ENCODE measurements around the gene TIPARP.

TIPARP gene

DNA sequence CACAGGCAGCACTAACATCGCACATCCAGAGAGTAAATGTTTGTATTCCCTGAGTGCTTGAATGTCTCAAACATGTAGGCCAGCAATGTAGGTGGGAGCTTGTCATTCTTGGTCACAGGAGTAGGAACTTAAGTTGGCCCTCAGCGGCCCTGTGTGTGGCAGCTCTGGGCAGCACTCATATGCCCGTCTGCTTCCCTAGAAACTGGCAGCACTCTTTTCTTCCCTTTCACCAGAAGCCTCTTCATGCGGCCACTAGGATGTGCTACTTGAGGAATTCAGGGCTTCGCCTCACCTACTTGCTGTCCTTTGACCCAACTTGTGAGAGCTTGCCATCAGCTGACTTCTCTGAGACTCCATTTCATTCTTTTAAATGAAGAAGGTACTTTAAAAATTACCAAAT lies 69.5 kb downstream of the TIPARP start:
- no peak for TF ChIP-seq CTCF (IDR thresholded peaks at IDR 0.05; ENCODE audit: low read depth, low read length)
- H3K4me3 ChIP-seq (ENCODE audit: low read depth, low read length) = no peak overlapping the region

- TF ChIP-seq CTCF (IDR thresholded peaks at IDR 0.05; ENCODE audit: low read depth, low read length) = no peak
- no peak overlapping the region for H3K4me3 ChIP-seq (ENCODE audit: low read depth, low read length)
These were observed 70.2 kb downstream of the TIPARP start for GRCh38 chr3:156744631-156745030.

- TF ChIP-seq CTCF (IDR thresholded peaks at IDR 0.05; ENCODE audit: low read depth, low read length) = no peak
- H3K4me3 ChIP-seq (ENCODE audit: low read depth, low read length) = no peak overlapping the region
These were observed 71.4 kb downstream of the TIPARP start for GRCh38 chr3:156745766-156746165.

GRCh38 chr3:156747046-156747445 lies 72.7 kb downstream of the TIPARP start:
- no peak for TF ChIP-seq CTCF (IDR thresholded peaks at IDR 0.05; ENCODE audit: low read depth, low read length)

GRCh38 chr3:156749244-156749643 lies 74.9 kb downstream of the TIPARP start:
- no peak overlapping the region for H3K4me3 ChIP-seq (ENCODE audit: low read depth, low read length)
- no peak for TF ChIP-seq CTCF (IDR thresholded peaks at IDR 0.05; ENCODE audit: low read depth, low read length)

More at GRCh38 chr3:156747046-156747445, 72.7 kb downstream of the TIPARP start:
- no peak overlapping the region for H3K4me3 ChIP-seq (ENCODE audit: low read depth, low read length)

DNA sequence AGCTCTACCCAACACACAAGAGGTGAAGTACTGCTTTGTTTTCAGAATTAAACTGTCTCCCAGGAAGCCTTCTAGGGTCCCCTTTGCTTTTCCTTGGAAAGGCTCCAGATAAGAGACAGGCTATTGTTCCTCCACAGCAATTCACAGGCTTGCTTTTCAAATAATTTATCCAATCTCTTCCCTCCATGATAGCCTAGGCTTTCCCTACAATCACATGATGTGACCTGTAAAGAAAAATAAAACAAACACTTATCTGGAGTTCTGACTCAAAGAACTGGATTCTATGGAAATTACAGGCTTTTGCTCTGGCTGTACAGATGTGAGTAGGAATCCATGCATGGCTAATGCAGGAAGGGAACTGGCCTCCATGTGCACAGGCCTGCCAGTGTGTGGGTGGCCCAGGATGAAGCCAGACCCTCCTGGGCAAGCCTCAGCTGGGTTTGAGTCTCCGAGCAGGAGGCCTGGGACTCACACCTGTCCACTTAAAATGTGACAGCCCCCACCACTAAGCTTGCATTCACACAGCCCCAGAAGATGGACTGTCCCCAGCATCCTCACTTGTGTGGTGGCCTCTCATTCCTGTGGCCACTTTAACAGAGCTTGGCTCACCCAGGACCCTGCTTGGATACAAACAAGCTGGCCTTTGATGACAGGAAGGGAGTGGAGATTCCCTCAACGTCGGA lies 75.9 kb downstream of the TIPARP start:
- no peak for TF ChIP-seq CTCF (IDR thresholded peaks at IDR 0.05; ENCODE audit: low read depth, low read length)
- H3K4me3 ChIP-seq (ENCODE audit: low read depth, low read length) = no peak overlapping the region

GRCh38 chr3:156750874-156751245 lies 76.5 kb downstream of the TIPARP start:
- no peak for TF ChIP-seq CTCF (IDR thresholded peaks at IDR 0.05; ENCODE audit: low read depth, low read length)
- no peak overlapping the region for H3K4me3 ChIP-seq (ENCODE audit: low read depth, low read length)

Data from WI38 (cell line).